Neural cell (in vitro differentiated cells): ENCODE results near the gene ANP32A.

Source experiments
- CTCF ChIP-seq: fragments of 450-650 bp; IDR thresholded peaks from 2 replicates; pipeline ENCODE4 v1.5.1; 2014; ENCODE audit warnings: antibody characterized with exemption, mild to moderate bottlenecking, moderate library complexity; ENCODE audit not compliant: poor library complexity, severe bottlenecking
- EP300 ChIP-seq: fragments of 450-650 bp; conservative IDR thresholded peaks from 2 replicates; pipeline ENCODE4 v1.6.1; 2014; ENCODE audit warnings: antibody characterized with exemption, mild to moderate bottlenecking, moderate library complexity; ENCODE audit not compliant: poor library complexity, severe bottlenecking
- EZH2 ChIP-seq: fragments of 200-600, 300-800 bp; shearing (Covaris generic), sonication (generic); IDR thresholded peaks from 2 replicates; pipeline ENCODE4 v1.6.1; 2014; ENCODE audit warnings: antibody characterized with exemption, low read length, borderline replicate concordance, mild to moderate bottlenecking; ENCODE audit not compliant: insufficient read depth, poor library complexity, severe bottlenecking
- MXI1 ChIP-seq: fragments of 450-650 bp; conservative IDR thresholded peaks from 2 replicates; pipeline ENCODE4 v1.6.1; 2014; ENCODE audit warnings: antibody characterized with exemption, mild to moderate bottlenecking; ENCODE audit not compliant: poor library complexity, severe bottlenecking

GRCh38 chr15:68782589-68783161 is 38.0 kb downstream of the ANP32A start:
- TF ChIP-seq CTCF: no peak
- TF ChIP-seq EP300: no peak
- no peak for TF ChIP-seq EZH2
- TF ChIP-seq MXI1: no peak
